SK-N-SH (cell line): ENCODE data around the gene NUP37.

Experiments
- CHD2 ChIP-seq: fragments of 150-350 bp; IDR thresholded peaks from 2 replicates; pipeline ENCODE4 v1.6.1; 2018; ENCODE audit warnings: low read length; ENCODE audit not compliant: partially characterized antibody
- CTCF ChIP-seq: fragments of 200-600 bp; sonication (generic); IDR thresholded peaks from 2 replicates; pipeline ENCODE4 v1.6.1; 2017; ENCODE audit warnings: antibody characterized with exemption, mild to moderate bottlenecking, moderate library complexity
- MAX ChIP-seq: IDR thresholded peaks from 2 replicates; pipeline ENCODE4 v1.4.0; 2012; ENCODE audit warnings: low read depth
- NRF1 ChIP-seq: IDR thresholded peaks from 2 replicates; pipeline ENCODE4 v1.6.1; 2012; ENCODE audit warnings: low read depth, mild to moderate bottlenecking, low read length
- POLR2AphosphoS5 ChIP-seq: IDR thresholded peaks from 2 replicates; pipeline ENCODE4 v1.6.1; 2012; ENCODE audit warnings: low read depth, low read length
- RAD21 ChIP-seq: IDR thresholded peaks from 2 replicates; pipeline ENCODE4 v1.6.1; 2012; ENCODE audit warnings: mild to moderate bottlenecking, low read length
- RXRA ChIP-seq: IDR thresholded peaks from 2 replicates; pipeline ENCODE4 v1.4.0; 2012; ENCODE audit warnings: low read depth, mild to moderate bottlenecking, borderline replicate concordance
- TCF12 ChIP-seq: IDR thresholded peaks from 2 replicates; pipeline ENCODE4 v1.4.0; 2012
- TEAD4 ChIP-seq: IDR thresholded peaks from 2 replicates; pipeline ENCODE4 v1.4.0; 2012; ENCODE audit warnings: mild to moderate bottlenecking, borderline replicate concordance; ENCODE audit not compliant: insufficient read depth
- USF1 ChIP-seq: IDR thresholded peaks from 2 replicates; pipeline ENCODE4 v1.4.0; 2012; ENCODE audit warnings: low read depth, borderline replicate concordance

- TF ChIP-seq CTCF (no peak), USF1 (no peak), NRF1 (no peak), RXRA (no peak), RAD21 (no peak), POLR2AphosphoS5 (no peak), TCF12 (no peak), CHD2 (no peak), TEAD4 (no peak), MAX (no peak)
Measured at GRCh38 chr12:102069707-102070106, 50.2 kb downstream of the NUP37 start.
